NCI-H2107 treated with DMSO at 0.1 percent for 48 hours (cell line): ENCODE data around the gene BMP6.

Source experiments
- DNase-seq: peaks from one replicate; lab custom pipeline; 2025; ENCODE audit not compliant: unreplicated experiment; lab: John Stamatoyannopoulos, UW

The BMP6 gene

DNA sequence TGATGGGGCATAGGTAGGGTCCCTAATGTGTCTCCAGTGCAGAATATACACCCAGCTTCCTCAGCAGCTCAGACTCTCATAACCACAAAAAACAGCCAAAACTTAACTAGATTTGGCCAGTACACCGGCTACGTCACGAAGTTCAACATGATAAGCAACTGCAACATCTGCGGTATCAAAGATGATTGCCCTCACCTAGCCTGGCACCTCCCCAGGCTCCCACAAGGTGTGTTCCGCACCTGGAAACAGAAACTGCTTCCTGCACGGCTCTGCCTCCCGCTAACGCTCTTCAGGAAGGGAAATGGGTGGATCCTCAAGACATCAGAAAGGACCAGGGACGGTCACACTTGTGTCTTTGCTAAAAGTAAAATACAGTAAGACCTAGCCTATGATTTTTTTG lies 175.2 kb downstream of the BMP6 start:
- DNase-seq, result no peak

- DNase-seq, result no peak
These were observed 175.9 kb downstream of the BMP6 start for GRCh38 chr6:7901780-7902179.

- DNase-seq, result no peak
These were observed 176.3 kb downstream of the BMP6 start for GRCh38 chr6:7902221-7902620.

DNA sequence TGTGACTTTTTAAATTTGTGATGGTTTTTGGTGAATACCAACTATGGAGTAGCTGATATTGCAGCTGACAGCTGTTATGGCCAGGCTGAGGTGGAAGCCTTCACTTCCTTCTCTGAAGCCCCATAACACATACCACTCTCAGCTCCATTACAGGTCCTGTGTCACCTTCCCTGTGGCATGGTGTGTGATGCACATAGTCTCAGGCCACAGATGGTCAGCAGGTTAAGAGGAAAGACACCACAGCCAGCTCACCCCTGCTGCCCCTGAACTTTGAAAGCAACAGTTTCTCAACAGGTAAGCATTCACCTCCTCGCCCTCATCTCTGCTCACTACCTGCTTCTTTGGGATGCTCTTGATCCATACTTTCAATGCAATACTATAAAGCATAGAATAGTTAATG lies 177.0 kb downstream of the BMP6 start:
- DNase-seq, result no peak

DNA sequence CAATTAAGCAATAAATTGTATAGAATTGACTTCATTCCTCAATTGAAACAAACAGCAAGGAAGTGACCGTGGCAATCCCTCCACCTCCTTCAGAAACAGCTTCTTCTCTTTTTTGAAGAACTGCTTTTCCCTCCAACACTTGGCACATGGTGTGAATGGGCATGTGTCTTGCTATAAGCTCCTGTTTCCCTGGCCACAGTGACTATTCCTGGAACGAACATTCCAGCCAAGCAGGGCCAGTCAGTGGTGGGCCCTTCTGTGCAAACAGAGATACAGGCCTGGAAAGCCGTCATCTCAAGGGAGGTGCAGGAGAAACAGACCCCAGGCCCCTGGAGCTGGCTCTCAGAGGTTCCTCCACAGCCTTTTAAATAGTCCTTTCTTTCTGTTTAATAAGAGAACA lies 177.8 kb downstream of the BMP6 start:
- DNase-seq, result no peak

DNA sequence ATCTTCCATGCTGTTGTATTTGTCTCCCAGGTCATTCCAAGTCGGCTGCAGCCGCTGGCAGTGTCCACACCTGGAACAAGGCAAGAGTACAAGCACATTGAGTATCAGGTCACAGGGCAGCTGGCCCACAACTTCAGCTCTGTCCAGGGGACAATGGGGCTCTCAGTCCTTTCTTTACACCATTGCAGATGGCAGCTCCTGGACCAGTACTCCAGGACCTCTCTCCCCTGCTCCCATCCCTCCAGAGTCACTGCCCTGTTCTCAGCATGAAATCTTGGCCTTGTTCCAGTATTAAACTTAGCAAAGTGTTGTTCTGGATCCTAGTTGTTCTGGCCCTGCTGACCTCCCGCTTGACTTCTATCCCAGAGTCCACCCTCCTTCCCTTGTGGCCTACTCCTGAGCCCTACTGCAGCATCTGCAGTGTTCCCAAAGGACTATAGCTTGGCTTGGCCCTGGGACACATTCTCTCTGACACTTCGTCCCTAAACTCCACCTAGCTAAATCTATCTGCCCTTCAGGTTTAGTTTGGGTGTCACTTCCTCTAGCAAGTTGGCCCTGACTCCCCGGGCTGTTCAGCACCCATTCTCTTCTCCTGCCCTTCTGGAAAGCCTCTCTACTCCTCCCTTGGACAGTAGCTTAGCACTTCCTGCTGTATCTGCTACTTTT lies 178.9 kb downstream of the BMP6 start:
- DNase-seq, result no peak

DNA sequence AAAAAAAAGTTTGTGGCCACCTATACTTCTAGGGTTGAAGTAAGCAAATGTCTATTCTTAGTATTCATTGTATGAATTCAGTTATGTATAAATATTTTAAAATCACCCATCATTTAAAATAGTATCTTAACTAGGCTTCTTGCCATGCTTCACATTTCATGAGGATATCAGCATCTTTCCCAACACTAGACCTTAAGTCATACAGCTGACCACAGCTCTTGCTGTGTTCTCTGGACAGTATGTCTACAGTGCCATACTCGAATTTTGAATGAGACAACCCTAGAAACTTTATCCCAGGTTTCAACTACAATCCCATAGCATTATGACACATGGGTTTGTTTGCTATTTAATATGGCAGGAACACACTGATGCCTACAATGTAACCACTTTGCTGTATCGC lies 179.5 kb downstream of the BMP6 start:
- DNase-seq, result no peak

- DNase-seq, result no peak
These were observed 180.8 kb downstream of the BMP6 start for GRCh38 chr6:7906741-7907140.

DNA sequence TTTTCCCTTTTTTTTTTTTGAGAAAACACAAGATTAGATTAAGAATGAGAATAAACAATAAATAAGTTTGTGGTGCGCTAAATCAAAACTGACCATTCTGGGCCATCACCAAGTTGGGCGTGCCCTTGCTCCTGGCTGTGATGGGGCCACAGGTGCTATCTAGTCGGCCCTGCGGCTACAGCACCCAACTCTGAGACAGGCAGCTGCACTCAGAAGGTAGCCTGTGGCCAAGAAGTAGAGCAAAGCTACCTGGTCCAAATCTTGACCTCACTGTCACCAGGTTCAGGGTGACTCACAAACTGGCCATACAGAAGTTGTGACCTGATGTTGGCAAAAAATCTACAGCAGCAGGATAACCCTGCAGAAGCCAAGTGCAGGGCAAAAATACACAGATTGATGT lies 181.3 kb downstream of the BMP6 start:
- no peak for DNase-seq

- no peak for DNase-seq
These were observed 183.7 kb downstream of the BMP6 start for GRCh38 chr6:7909323-7910276.

- no peak for DNase-seq
These were observed 184.4 kb downstream of the BMP6 start for GRCh38 chr6:7910298-7910653.

- DNase-seq, result no peak
These were observed 184.9 kb downstream of the BMP6 start, which contains the start of gene TXNDC5 for GRCh38 chr6:7910654-7911344. Gene TXNDC5 (minus strand): TSS chr6:7910788. CDS start chr6:7910776, 12 bp downstream.

DNA sequence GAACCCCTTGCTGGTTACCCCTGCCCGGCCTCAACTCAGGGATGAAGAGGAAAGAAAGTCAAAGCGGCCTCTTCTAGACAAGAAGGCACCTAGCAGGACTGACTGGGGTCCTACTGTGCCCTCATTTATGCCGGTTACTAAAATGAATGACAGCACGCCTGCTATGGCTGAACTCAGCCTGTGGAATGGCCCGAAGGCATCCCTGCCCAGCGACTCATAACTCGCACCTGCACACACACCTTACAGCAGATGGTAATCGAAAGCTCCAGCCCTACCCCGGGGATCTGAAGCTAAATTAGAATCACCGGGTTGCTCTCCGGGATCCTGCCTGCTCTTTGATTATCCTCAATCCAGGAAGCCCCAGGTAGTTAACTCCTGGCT lies 185.4 kb downstream of the BMP6 start:
- DNase-seq, result no peak

GRCh38 chr6:7912024-7912423 lies 186.1 kb downstream of the BMP6 start:
- DNase-seq, result no peak

GRCh38 chr6:7912736-7913517 lies 187.0 kb downstream of the BMP6 start:
- no peak for DNase-seq

DNA sequence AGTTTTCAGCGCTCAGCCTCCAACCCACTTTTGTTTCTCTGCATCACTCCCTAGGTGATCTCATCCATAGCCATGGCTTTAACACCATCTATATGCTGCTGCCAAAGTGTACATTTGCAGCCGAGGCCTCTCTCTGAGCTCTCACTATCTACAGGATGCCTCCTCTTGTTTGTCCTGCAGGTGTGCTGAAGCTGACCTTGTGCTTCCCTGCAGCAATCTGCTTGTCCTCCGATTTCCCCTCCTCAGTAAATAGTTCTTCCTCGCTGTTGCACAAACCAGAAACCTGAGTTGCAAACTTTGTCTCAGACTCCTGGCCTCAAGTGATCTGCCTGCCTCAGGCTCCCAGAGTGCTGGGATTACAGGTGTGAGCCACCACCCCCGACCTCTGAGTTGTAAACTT lies 188.4 kb downstream of the BMP6 start:
- DNase-seq, result no peak

DNA sequence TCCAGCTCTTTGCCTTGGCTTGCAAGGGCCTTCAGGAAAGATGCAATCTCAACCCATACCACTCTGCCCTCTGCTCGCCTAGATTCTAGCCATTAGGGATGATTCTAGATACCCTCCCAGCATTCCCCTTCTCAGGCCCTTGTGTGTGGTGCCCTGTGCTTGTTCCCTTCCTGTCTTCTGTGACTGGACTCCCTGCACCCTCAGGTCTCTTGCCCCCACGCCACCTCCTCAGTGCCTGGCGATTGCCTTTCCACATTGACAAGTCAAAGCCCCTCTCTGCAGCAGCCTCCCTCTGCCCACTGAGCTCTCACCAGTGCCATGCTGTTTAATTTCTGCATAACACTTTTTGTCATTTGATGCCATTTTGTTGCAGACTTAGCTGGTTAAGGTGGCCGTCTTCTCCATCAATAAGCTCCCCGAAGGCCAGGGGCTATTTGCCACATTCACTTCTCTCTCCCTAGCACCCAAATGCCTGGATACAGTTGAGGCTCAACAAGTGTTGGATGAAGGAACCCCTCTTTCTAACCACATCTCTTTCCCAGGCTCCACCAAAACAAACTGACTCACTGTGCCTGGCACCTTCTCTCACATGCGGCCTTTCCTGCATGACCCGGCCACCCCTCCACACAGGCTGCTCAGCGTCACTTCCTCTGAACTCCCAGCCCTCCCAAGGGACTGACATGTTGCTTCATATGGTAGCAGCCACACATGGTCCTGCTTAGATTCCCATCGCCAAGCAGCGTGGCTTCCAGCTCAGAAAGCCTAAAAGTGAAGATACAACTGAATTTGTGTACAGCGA lies 189.3 kb downstream of the BMP6 start:
- no peak for DNase-seq

DNA sequence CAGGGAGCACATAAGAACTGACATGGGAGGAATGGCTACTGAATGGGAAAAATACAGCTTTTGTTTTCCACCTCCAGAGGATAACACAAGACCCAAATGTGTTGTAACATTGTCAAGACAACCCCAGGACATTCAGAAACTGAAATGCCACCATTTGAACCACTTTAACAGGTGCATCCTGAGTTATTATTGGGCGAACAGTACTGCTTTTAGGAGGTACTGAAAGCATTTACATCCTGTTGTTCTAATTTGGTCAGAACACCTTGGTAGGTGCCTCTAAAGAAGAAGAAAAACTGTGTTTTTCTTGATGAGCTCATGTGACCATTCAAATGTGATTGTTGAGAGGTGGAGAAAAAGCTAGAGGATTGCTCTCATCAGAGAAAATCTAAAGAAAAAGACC lies 191.1 kb downstream of the BMP6 start:
- DNase-seq, result no peak

GRCh38 chr6:7917729-7918128 lies 191.8 kb downstream of the BMP6 start:
- no peak for DNase-seq

GRCh38 chr6:7918403-7918802 lies 192.5 kb downstream of the BMP6 start:
- DNase-seq, result no peak
